T-helper 17 cell (primary cell): ENCODE data around the gene RIOX2. TPM values are rescaled to one million over a fixed set of nuclear protein-coding genes. Genes with fewer than 3 reads are reported as not detected.

Source experiments
- ATAC-seq: fragments of 150-1000 bp; cut with Tn5 transposase; 2 replicates; pipeline ENCODE4 v1.10.0; 2021; ENCODE audit warnings: mild to moderate bottlenecking, moderate library complexity
- DNase-seq, 3 donors: peaks; one replicate each; pipeline versions ENCODE4 v3.0.0 to v3.0.0-alpha.2; 2020 to 2021
- H3K9me3 ChIP-seq: one replicate; pipeline ENCODE4 v1.7.0; 2013; ENCODE audit warnings: low read length, mild to moderate bottlenecking; ENCODE audit not compliant: control insufficient read depth, poor library complexity, severe bottlenecking
- H3K27ac Mint-ChIP-seq: one replicate; pipeline ENCODE4 v1.8.0; 2022; ENCODE audit warnings: mild to moderate bottlenecking, moderate library complexity, mixed read lengths
- H3K27me3 Mint-ChIP-seq: one replicate; pipeline ENCODE4 v1.8.0; 2022; ENCODE audit warnings: mixed read lengths
- H3K36me3 Mint-ChIP-seq: one replicate; pipeline ENCODE4 v1.8.0; 2022; ENCODE audit warnings: low read depth, mixed read lengths
- H3K4me1 Mint-ChIP-seq: one replicate; pipeline ENCODE4 v1.8.0; 2022; ENCODE audit warnings: mild to moderate bottlenecking, mixed read lengths
- H3K4me3 Mint-ChIP-seq: one replicate; pipeline ENCODE4 v1.8.0; 2022; ENCODE audit warnings: mild to moderate bottlenecking, moderate library complexity, mixed read lengths
- total RNA-seq, 4 donors: library from RNA in 2 of 4; stranded (reverse) in 2 of 4; gene quantifications; one replicate each; pipeline ENCODE4 v1.2.3 and lab custom pipeline; 2022 to 2026

RIOX2 gene
- total RNA-seq, 2 donors from 2014 or later: 21.1 to 22.7 TPM

DNA sequence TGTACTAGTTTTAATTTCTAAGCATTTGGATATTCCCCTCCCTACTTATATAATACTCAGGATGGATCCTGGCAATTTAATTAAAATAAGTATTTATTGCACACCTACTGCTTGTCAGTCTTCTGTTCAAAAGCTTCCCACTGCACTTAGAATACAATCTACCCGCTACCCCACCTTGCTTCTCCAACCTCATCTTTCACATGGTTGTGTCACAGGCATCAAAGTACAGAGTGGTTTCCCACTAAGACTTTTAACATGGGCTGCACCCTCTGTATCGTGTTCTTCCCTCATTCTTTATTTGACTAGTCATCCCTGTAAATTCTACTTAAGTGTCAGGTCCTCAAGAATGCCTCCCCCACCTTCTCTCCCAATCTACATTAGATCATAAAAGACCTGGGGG, 35.0 kb downstream of the RIOX2 start:
- Mint-ChIP-seq H3K36me3 (peaks cover 2% of the 10 kb centered on the region), H3K4me1 (peaks cover 6% of the 10 kb centered on the region), H3K27me3 (no peaks in the 10 kb centered on the region), H3K27ac (peak overlapping the region; percentile 34), H3K4me3 (no peak overlapping the region)
- DNase-seq (no peak), ATAC-seq (no peak)
- H3K9me3 ChIP-seq: no peaks in the 10 kb centered on the region

GRCh38 chr3:97935842-97936241, 36.4 kb downstream of the RIOX2 start:
- H3K4me3 Mint-ChIP-seq: no peak overlapping the region
- H3K9me3 ChIP-seq: no peaks in the 10 kb centered on the region
- H3K27ac Mint-ChIP-seq: no peak overlapping the region
- no peaks in the 10 kb centered on the region for H3K27me3 Mint-ChIP-seq
- H3K36me3 Mint-ChIP-seq: peaks cover 4% of the 10 kb centered on the region
- H3K4me1 Mint-ChIP-seq: peaks cover 6% of the 10 kb centered on the region
- DNase-seq (no peak), ATAC-seq (no peak)

DNA sequence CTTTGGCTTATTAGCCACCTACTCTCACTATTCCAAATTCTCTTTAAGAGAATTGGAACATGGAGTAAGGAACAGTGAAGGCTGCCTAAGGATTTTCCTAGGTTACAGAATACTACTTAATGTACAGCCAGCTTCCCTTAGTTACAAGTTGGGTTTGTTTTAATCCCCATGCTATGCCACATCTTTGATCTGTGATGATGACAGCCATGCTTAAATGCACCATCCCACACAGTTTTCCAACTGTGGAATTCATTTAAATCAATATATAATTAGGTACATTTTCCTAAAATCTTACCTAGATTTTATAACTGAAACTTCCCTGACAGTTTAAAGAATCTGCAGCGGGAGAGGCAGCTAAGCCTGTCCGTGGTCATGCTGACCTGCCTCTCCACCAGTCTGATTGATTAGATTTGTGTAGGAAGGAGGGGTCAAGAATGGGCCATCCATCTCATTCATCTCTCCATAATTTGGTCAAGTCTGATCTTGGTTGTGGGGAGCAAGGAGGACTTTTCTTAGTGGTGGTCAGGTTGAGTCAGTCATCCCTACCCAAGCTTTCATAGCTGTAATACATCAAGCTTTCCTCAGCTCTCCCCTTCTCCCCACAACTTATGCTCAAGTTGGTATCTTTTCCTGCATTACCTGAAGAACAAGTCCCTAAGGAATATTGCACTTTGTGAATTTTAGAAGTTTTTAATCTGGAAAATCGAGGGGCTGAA, 37.1 kb downstream of the RIOX2 start:
- H3K4me1 Mint-ChIP-seq: peaks cover 4% of the 10 kb centered on the region
- H3K4me3 Mint-ChIP-seq: no peak overlapping the region
- peaks cover 4% of the 10 kb centered on the region for H3K36me3 Mint-ChIP-seq
- ATAC-seq: no peak
- H3K27me3 Mint-ChIP-seq: no peaks in the 10 kb centered on the region
- no peak overlapping the region for H3K27ac Mint-ChIP-seq
- no peak for DNase-seq
- no peaks in the 10 kb centered on the region for H3K9me3 ChIP-seq

DNA sequence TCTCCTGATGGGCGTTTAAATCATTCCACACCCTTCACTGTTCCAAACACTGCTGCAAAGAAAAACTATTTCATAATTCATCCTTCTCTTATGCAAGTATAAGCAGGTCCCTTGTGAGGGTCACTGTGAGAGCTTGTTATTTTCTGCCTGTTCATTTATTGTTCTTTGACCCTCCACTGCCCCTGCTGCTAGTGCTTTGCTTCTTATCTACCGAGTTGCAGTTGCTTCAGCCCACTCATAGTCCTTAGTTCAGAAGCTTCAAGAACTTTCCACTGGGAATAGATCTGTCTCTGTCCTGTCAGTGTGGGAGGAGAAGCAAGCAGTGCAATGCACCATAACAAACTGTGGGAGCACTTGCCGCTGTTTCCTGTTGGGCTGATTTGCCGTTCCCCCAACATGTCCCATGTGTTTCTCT, 39.8 kb downstream of the RIOX2 start:
- no peaks in the 10 kb centered on the region for H3K27me3 Mint-ChIP-seq
- no peak overlapping the region for H3K4me3 Mint-ChIP-seq
- H3K27ac Mint-ChIP-seq: peak overlapping the region; percentile 6
- peaks cover 4% of the 10 kb centered on the region for H3K36me3 Mint-ChIP-seq
- DNase-seq (no peak), ATAC-seq (no peak)
- H3K4me1 Mint-ChIP-seq: peaks cover 4% of the 10 kb centered on the region
- H3K9me3 ChIP-seq: no peaks in the 10 kb centered on the region

DNA sequence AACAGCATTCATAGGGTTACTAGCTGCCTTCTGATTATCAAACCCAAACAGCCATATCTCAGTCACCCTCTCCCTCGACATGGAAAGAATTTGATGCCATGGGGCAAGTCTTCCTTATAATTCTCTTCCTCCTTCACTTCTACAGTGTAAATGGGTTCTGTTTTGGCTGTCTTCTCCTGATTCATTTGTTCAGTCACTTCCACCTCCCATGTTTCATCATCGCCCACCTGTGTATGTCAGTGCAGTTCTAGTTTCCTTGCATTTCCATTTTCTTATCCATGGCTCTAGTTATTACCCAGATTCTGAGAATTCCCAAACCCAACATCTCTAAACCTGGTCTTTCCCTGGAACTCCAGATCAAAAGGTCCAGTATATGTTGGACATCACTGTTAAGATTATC, 41.0 kb downstream of the RIOX2 start:
- no peaks in the 10 kb centered on the region for H3K9me3 ChIP-seq
- no peak overlapping the region for H3K27ac Mint-ChIP-seq
- H3K4me1 Mint-ChIP-seq: peaks cover 4% of the 10 kb centered on the region
- no peak overlapping the region for H3K4me3 Mint-ChIP-seq
- DNase-seq (no peak), ATAC-seq (no peak)
- H3K36me3 Mint-ChIP-seq: peaks cover 4% of the 10 kb centered on the region
- H3K27me3 Mint-ChIP-seq: no peaks in the 10 kb centered on the region

GRCh38 chr3:97930018-97930417, 42.2 kb downstream of the RIOX2 start:
- Mint-ChIP-seq H3K27ac (no peak overlapping the region), H3K27me3 (no peaks in the 10 kb centered on the region), H3K4me1 (peaks cover 2% of the 10 kb centered on the region), H3K4me3 (no peak overlapping the region), H3K36me3 (peaks cover 2% of the 10 kb centered on the region)
- H3K9me3 ChIP-seq: no peaks in the 10 kb centered on the region
- DNase-seq: no peak
- no peak for ATAC-seq

DNA sequence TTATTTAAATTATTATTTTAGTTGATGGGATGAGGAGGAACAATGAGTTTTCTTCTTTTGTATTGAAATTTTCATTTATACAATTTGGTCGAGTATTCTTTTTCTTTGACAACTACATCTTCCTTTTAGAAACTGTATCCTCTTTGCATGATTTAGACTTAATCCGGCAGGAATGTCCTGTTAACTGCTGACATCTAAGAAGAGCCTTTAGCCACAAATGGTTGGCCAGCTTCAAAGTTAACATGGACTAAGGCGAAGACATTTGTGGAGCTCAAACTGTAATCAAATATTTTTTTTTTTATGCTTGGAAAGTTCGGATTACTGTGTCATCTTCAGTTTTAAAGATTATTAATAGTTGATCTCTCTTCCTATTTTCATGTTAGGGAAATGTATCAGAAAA, 43.2 kb downstream of the RIOX2 start:
- no peak overlapping the region for H3K27ac Mint-ChIP-seq
- no peaks in the 10 kb centered on the region for H3K9me3 ChIP-seq
- peaks cover 7% of the 10 kb centered on the region for H3K36me3 Mint-ChIP-seq
- no peak overlapping the region for H3K4me3 Mint-ChIP-seq
- no peak for ATAC-seq
- H3K27me3 Mint-ChIP-seq: no peaks in the 10 kb centered on the region
- no peak for DNase-seq
- H3K4me1 Mint-ChIP-seq: no peaks in the 10 kb centered on the region

DNA sequence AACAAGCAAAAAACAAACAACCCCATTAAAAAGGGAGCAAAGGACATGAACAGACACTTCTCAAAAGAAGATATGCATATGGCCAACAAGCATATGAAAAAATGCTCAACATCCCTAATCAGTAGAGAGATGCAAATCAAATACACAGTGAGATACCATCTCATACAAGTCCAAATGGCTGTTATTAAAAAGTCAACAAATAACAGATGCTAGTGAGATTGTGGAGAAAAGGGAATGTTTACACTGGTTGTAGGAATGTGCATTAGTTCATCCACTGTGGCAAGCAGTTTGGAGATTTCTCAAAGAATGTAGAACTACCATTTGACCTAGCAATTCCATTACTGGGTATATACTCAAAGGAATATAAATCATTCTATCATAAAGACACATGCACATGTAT, 44.5 kb downstream of the RIOX2 start:
- H3K36me3 Mint-ChIP-seq: peaks cover 11% of the 10 kb centered on the region
- no peaks in the 10 kb centered on the region for H3K27me3 Mint-ChIP-seq
- ATAC-seq (no peak), DNase-seq (no peak)
- H3K9me3 ChIP-seq: no peaks in the 10 kb centered on the region
- no peak overlapping the region for H3K4me3 Mint-ChIP-seq
- H3K4me1 Mint-ChIP-seq: no peaks in the 10 kb centered on the region
- no peak overlapping the region for H3K27ac Mint-ChIP-seq

DNA sequence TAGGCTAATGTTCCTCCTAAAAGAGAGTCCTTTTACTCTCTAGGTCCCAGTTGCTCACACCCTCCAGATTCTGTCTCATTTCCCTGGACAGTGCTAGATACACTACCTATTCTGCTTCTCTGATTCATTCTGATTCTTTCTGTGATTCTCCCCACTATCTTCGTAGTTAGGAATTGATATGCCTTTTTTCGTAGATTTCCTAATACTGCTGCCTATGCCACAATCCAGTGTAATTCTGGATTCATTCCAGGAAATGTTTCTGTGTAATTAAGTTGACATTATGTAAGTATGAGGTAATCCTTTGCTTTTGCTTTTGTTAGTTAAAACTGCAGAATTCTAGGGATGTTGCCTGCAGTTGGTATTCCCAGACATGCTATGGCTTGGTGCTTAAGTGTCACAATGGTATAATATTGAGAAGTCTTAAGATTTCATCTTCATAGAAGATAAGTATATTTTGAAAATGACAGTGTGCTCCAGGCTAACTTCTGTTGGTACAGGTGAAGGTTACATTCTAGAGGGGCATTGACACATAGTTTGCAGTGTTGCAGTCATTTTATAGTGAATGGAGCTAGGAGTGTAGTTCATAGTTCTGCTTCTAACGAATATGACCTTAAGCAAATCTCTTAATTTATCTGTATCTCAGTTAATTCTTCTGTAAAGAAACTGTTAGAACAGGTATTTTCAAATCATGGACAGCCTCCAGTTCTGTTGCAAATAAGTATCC, 54.3 kb downstream of the RIOX2 start:
- Mint-ChIP-seq H3K27me3 (no peaks in the 10 kb centered on the region), H3K27ac (no peak overlapping the region), H3K36me3 (peaks cover 8% of the 10 kb centered on the region), H3K4me1 (peaks cover 10% of the 10 kb centered on the region), H3K4me3 (no peak overlapping the region)
- ATAC-seq: no peak
- H3K9me3 ChIP-seq: no peaks in the 10 kb centered on the region
- no peak for DNase-seq

GRCh38 chr3:97916576-97916975, 55.7 kb downstream of the RIOX2 start:
- H3K27ac Mint-ChIP-seq: no peak overlapping the region
- H3K36me3 Mint-ChIP-seq: peaks cover 8% of the 10 kb centered on the region
- H3K4me1 Mint-ChIP-seq: peaks cover 12% of the 10 kb centered on the region
- DNase-seq (no peak), ATAC-seq (no peak)
- H3K9me3 ChIP-seq: no peaks in the 10 kb centered on the region
- H3K4me3 Mint-ChIP-seq: no peak overlapping the region
- no peaks in the 10 kb centered on the region for H3K27me3 Mint-ChIP-seq

DNA sequence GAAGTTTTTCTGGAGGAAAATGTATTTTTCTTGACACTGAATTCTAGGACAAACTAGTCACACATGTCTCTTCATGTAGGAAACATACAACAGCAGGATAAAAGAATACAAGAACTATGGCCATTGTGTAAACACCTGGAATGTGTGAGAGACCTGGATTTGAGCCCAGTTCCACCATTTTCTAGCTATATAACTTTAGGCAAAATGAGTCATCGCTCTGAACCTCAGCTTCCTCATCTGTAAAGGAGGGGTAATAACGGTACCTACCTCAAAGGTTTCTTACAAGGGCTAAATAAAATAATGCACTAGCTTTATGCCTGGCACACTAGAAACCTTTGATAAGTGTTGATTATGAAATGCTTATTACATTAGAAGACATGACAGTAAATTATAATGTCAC, 57.8 kb downstream of the RIOX2 start:
- no peak overlapping the region for H3K4me3 Mint-ChIP-seq
- H3K9me3 ChIP-seq: no peaks in the 10 kb centered on the region
- no peak for ATAC-seq
- no peaks in the 10 kb centered on the region for H3K27me3 Mint-ChIP-seq
- no peak for DNase-seq
- H3K27ac Mint-ChIP-seq: no peak overlapping the region
- peaks cover 26% of the 10 kb centered on the region for H3K4me1 Mint-ChIP-seq
- peaks cover 5% of the 10 kb centered on the region for H3K36me3 Mint-ChIP-seq

GRCh38 chr3:97911459-97911858, 60.8 kb downstream of the RIOX2 start:
- Mint-ChIP-seq H3K36me3 (no peaks in the 10 kb centered on the region), H3K4me3 (no peak overlapping the region), H3K4me1 (peaks cover 26% of the 10 kb centered on the region), H3K27ac (peak overlapping the region; percentile 59), H3K27me3 (no peaks in the 10 kb centered on the region)
- DNase-seq: no peak
- ATAC-seq: no peak
- H3K9me3 ChIP-seq: no peaks in the 10 kb centered on the region

GRCh38 chr3:97910931-97911351, 61.3 kb downstream of the RIOX2 start:
- no peaks in the 10 kb centered on the region for H3K9me3 ChIP-seq
- H3K27ac Mint-ChIP-seq: peak overlapping the region; percentile 59
- H3K36me3 Mint-ChIP-seq: no peaks in the 10 kb centered on the region
- no peaks in the 10 kb centered on the region for H3K27me3 Mint-ChIP-seq
- peak; percentile 89 for ATAC-seq
- H3K4me1 Mint-ChIP-seq: peaks cover 26% of the 10 kb centered on the region
- H3K4me3 Mint-ChIP-seq: peak overlapping the region; percentile 73
- DNase-seq: no peak
